Activated naive CD8-positive, alpha-beta T cell (primary cell): Measurements from ENCODE around the gene AOPEP.

Experiments
- H3K27ac Mint-ChIP-seq: one replicate; pipeline ENCODE4 v1.8.0; 2021; ENCODE audit warnings: mixed read lengths
- H3K27me3 Mint-ChIP-seq: one replicate; pipeline ENCODE4 v1.8.0; 2021; ENCODE audit warnings: mixed read lengths
- H3K36me3 Mint-ChIP-seq: one replicate; pipeline ENCODE4 v1.8.0; 2021; ENCODE audit warnings: mixed read lengths
- H3K4me1 Mint-ChIP-seq: one replicate; pipeline ENCODE4 v1.8.0; 2021; ENCODE audit warnings: low read depth, mixed read lengths
- H3K4me3 Mint-ChIP-seq: one replicate; pipeline ENCODE4 v1.8.0; 2021; ENCODE audit warnings: mild to moderate bottlenecking, mixed read lengths
- H3K9me3 Mint-ChIP-seq: one replicate; pipeline ENCODE4 v1.8.0; 2021; ENCODE audit warnings: low read depth, mixed read lengths

Gene AOPEP

GRCh38 chr9:94726495-94727191 lies at the start of gene AOPEP:
AOPEP (plus strand) TSS chr9:94726699; CDS start chr9:94759784, 33,085 bp downstream.
- Mint-ChIP-seq H3K9me3 (no peaks in the 10 kb centered on the region), H3K4me3 (peak within 1 kb of the TSS; percentile 97), H3K27me3 (no peaks in the 10 kb centered on the region), H3K27ac (peak within 1 kb of the TSS; percentile 93), H3K36me3 (no peaks in the 10 kb centered on the region), H3K4me1 (peaks cover 9% of the 10 kb centered on the region)

DNA sequence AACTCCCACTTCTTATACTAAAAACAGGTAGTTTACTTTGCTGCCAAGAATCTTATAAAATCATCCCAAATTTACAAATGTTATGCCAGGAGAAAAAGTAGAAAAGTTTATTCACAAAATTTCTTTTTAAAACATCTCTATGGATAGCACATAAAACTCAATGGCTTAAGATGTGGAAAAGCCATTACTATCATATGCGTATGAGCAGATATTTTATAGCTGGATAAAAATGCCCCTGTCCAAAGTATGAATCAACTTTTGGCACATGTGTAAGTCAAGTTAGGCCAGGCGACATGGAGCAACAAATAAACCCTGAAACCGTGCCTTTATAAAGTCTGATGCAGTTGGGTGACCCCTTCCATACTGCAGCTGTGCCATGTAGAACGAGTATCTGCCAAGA lies 48.6 kb upstream of the AOPEP start:
- H3K27me3 Mint-ChIP-seq = peaks cover 6% of the 10 kb centered on the region
- H3K4me1 Mint-ChIP-seq = no peaks in the 10 kb centered on the region
- H3K36me3 Mint-ChIP-seq = no peaks in the 10 kb centered on the region
- H3K4me3 Mint-ChIP-seq = no peak overlapping the region
- no peaks in the 10 kb centered on the region for H3K9me3 Mint-ChIP-seq
- no peak overlapping the region for H3K27ac Mint-ChIP-seq

GRCh38 chr9:94679587-94679986 lies 46.9 kb upstream of the AOPEP start:
- Mint-ChIP-seq H3K4me3 (no peak overlapping the region), H3K27ac (no peak overlapping the region)

DNA sequence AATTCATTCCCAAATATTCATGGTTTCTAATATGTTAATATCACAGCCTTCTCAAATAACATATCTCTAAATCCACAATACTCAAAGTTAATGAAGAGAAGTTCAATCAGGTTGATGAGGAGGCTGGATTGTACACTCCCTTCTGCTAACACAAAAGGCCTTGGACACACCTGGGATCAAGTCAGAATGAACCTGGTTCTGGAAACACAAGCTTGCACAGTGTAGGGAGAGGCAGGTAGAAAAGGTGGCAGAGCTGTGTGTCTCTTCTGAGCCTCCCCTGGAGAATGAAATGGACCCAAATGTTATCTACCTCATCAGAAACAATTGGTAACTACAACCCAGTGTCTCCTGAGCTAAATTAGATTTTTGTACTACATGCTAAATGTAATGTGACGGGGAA lies 46.5 kb upstream of the AOPEP start:
- Mint-ChIP-seq H3K27me3 (peaks cover 6% of the 10 kb centered on the region), H3K9me3 (no peaks in the 10 kb centered on the region), H3K4me3 (no peak overlapping the region), H3K27ac (no peak overlapping the region), H3K4me1 (no peaks in the 10 kb centered on the region), H3K36me3 (no peaks in the 10 kb centered on the region)

More at GRCh38 chr9:94679587-94679986, 46.9 kb upstream of the AOPEP start:
- Mint-ChIP-seq H3K27me3 (peaks cover 6% of the 10 kb centered on the region), H3K36me3 (no peaks in the 10 kb centered on the region), H3K9me3 (no peaks in the 10 kb centered on the region), H3K4me1 (no peaks in the 10 kb centered on the region)

- H3K27ac Mint-ChIP-seq = no peak overlapping the region
These were observed 45.9 kb upstream of the AOPEP start for GRCh38 chr9:94680621-94681020.

GRCh38 chr9:94681508-94681907 lies 45.0 kb upstream of the AOPEP start:
- no peaks in the 10 kb centered on the region for H3K36me3 Mint-ChIP-seq
- no peak overlapping the region for H3K4me3 Mint-ChIP-seq
- H3K27me3 Mint-ChIP-seq = peaks cover 6% of the 10 kb centered on the region

More at GRCh38 chr9:94680621-94681020, 45.9 kb upstream of the AOPEP start:
- no peak overlapping the region for H3K4me3 Mint-ChIP-seq
- no peaks in the 10 kb centered on the region for H3K9me3 Mint-ChIP-seq
- no peaks in the 10 kb centered on the region for H3K36me3 Mint-ChIP-seq
- no peaks in the 10 kb centered on the region for H3K4me1 Mint-ChIP-seq
- H3K27me3 Mint-ChIP-seq = peaks cover 6% of the 10 kb centered on the region

DNA sequence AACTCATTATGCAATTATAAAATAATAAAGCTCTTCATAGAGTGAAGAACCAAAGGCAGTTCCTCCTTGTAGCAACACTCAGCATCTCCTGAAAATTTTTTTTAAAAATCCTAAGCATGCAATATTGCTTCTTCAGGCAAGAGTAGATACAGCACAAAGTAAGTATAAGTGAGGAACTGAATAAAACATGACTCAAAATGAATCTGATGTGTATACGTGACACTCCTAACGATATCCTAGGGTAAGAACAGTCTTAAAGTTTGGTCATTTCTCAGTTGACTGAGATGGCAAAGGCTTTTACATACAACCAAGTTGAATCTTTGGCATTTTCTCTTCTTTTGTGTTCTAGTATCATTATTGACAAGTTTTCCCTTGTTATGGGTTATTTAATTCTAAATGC lies 41.1 kb upstream of the AOPEP start:
- Mint-ChIP-seq H3K4me3 (no peak overlapping the region), H3K27me3 (peaks cover 2% of the 10 kb centered on the region), H3K27ac (no peak overlapping the region), H3K9me3 (no peaks in the 10 kb centered on the region), H3K4me1 (no peaks in the 10 kb centered on the region), H3K36me3 (no peaks in the 10 kb centered on the region)

More at GRCh38 chr9:94681508-94681907, 45.0 kb upstream of the AOPEP start:
- H3K4me1 Mint-ChIP-seq = no peaks in the 10 kb centered on the region
- no peak overlapping the region for H3K27ac Mint-ChIP-seq
- no peaks in the 10 kb centered on the region for H3K9me3 Mint-ChIP-seq

DNA sequence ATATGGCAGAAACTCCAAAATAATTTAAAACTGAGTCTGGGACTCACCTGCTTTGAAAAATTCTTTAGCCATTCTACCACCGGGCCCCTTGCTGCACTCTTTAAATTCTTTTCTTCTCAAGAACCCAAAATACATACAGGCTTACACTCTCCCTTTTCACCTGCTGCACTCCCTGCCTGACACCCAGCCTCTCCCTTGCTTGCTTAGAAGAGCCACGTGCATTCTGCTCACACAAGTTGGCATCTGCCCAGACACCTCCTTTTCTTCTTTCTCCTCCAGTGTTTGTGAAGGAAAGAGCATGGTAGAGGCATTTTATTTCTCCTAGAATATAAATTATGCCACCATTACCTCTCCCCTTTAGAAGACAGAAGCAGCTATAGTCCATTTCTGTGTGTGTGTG lies 39.0 kb upstream of the AOPEP start:
- Mint-ChIP-seq H3K36me3 (no peaks in the 10 kb centered on the region), H3K27ac (no peak overlapping the region), H3K4me1 (no peaks in the 10 kb centered on the region), H3K4me3 (no peak overlapping the region), H3K27me3 (peaks cover 2% of the 10 kb centered on the region), H3K9me3 (no peaks in the 10 kb centered on the region)

DNA sequence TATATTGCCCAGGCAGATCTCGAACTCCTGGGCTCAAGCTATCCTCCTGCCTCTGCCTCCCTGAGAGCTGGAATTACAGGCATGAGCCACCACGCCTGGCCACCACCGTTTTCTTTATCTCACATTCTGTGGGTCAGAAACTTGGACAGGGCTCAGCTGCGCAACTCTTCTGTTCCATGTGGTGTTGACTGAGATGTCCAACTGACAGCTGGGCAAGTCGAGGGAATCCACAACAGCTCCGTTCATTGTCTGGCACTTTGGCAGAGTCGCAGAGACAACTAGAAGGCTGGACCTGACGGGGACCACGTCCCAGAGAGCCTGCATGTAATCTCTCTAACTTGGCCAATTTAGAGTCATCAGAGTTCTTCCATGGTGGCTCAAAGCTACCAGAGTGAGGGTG lies 36.2 kb upstream of the AOPEP start:
- no peaks in the 10 kb centered on the region for H3K36me3 Mint-ChIP-seq
- no peaks in the 10 kb centered on the region for H3K4me1 Mint-ChIP-seq
- peaks cover 2% of the 10 kb centered on the region for H3K27me3 Mint-ChIP-seq
- no peak overlapping the region for H3K27ac Mint-ChIP-seq
- no peaks in the 10 kb centered on the region for H3K9me3 Mint-ChIP-seq
- H3K4me3 Mint-ChIP-seq = no peak overlapping the region

DNA sequence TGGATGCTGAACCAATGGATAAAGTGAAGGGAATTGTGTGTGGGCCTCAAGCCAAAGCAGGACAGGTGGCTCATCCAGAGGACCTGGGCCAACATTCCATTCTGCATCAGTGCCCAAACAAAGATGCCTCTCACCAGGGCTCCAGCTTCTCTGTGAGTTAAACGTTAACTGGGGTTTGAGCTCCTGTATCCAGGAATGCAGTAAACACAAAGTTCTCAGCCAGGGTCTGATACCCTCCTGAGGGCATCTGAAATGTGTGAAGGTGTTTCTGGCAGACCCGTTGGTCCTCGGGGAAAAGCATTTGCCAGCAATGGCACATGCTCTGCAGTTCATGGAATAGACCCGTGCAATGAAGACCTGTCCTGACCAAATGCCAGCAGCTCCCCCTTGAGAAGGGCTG lies 33.9 kb upstream of the AOPEP start:
- Mint-ChIP-seq H3K4me1 (no peaks in the 10 kb centered on the region), H3K27ac (no peak overlapping the region), H3K27me3 (peaks cover 5% of the 10 kb centered on the region), H3K9me3 (no peaks in the 10 kb centered on the region), H3K4me3 (no peak overlapping the region), H3K36me3 (no peaks in the 10 kb centered on the region)

DNA sequence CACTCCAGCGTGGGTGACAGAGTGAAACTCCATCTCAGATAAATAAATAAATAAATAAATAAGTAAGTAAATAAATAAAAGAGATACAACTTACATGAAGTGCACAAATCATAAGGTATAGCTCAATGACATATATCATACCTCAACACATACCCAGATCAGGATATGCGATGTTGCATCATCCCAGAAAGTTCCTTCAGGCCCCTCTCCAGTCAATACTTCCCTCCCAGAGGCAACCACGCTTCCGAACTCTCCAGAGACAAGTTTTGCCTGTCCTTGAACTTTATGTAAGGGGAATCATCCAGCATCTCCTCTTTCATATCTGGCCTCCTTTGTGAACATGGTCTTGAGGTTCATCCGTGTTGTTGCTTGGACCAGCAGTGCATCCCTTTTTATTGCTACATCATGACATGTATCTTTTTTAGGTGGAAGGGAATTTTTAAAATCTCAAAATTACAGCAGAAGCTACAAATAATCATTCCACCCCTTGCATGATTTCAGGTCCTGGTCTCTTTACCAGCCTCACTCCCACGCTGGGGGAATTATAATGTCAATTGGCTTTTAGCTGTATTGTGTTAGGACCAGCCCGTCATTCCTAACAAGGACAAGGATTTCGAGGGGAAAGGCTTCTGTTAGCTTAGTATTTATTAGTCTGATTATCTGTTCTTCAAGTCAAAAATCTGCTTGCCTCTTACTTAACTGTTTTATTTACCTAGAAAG lies 32.9 kb upstream of the AOPEP start:
- Mint-ChIP-seq H3K27ac (no peak overlapping the region), H3K4me1 (no peaks in the 10 kb centered on the region), H3K36me3 (no peaks in the 10 kb centered on the region), H3K27me3 (peaks cover 5% of the 10 kb centered on the region), H3K9me3 (no peaks in the 10 kb centered on the region), H3K4me3 (no peak overlapping the region)

GRCh38 chr9:94696545-94696944 lies 30.0 kb upstream of the AOPEP start:
- Mint-ChIP-seq H3K36me3 (no peaks in the 10 kb centered on the region), H3K9me3 (no peaks in the 10 kb centered on the region), H3K27ac (no peak overlapping the region), H3K27me3 (peaks cover 5% of the 10 kb centered on the region), H3K4me3 (no peak overlapping the region), H3K4me1 (no peaks in the 10 kb centered on the region)

DNA sequence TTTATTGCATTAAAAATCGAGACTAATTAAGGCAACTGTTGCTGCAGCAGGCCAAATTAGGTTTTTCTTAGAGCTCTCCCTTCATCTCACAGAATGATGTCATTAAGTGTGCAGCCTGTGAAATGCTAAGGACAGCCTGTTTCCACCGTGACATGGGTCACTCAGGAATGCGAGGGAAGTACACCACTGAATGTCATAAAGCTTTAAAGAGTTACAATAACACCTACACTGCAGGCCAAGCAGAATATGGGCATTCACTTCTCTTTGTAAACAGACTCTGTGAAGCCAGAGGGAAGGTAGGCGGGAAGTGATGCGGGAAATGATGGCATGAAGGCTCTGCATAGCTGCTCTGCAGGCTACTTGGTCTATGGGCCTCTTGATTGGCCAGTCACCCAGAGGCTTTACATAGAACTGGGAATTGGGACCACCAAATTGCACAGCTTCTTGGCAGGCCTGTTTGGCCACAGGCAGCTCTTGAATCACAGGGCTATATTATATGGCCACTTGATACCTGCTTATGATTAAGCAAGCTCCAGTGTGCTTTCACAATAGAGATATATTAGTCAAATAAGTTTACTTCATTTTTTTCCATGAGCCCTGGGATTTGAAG lies 28.4 kb upstream of the AOPEP start:
- no peak overlapping the region for H3K4me3 Mint-ChIP-seq
- H3K36me3 Mint-ChIP-seq = no peaks in the 10 kb centered on the region
- no peaks in the 10 kb centered on the region for H3K4me1 Mint-ChIP-seq
- H3K9me3 Mint-ChIP-seq = no peaks in the 10 kb centered on the region
- no peak overlapping the region for H3K27ac Mint-ChIP-seq
- peaks cover 4% of the 10 kb centered on the region for H3K27me3 Mint-ChIP-seq

DNA sequence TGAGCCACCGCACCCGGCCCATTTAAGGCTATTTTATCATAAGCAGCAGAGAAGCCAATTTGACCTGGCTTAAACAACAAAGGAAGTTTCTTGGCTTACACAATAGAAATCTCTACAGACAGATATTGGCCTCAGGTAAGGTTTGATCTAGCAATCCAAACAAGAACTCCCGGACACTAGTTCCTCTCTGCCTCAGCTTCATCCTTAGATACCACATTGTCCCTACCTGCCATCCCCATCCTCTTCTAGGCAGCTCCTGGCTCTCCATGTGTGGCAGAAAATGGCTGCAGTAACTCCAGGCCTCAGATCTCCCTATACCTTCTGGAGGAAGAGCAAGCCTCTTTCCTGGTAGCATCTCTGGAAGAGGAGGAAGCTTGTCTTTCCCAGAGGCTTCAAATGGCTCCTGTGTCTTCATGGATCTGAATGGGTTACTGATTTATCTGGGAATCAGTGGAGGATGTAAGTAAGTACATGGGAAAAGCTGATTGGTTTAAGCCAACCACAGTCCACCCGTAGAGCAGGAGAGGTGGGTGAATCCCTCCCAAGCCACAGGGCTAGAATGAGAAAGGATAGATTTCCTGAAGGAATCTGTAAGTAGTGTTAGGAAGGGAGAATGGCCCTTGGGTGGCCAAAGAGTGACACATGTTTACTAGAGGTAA lies 26.7 kb upstream of the AOPEP start:
- H3K9me3 Mint-ChIP-seq = no peaks in the 10 kb centered on the region
- no peaks in the 10 kb centered on the region for H3K4me1 Mint-ChIP-seq
- peaks cover 5% of the 10 kb centered on the region for H3K27me3 Mint-ChIP-seq
- H3K4me3 Mint-ChIP-seq = no peak overlapping the region
- no peaks in the 10 kb centered on the region for H3K36me3 Mint-ChIP-seq
- no peak overlapping the region for H3K27ac Mint-ChIP-seq

GRCh38 chr9:94700445-94700844 lies 26.1 kb upstream of the AOPEP start:
- H3K27ac Mint-ChIP-seq = no peak overlapping the region
- H3K4me1 Mint-ChIP-seq = no peaks in the 10 kb centered on the region
- no peak overlapping the region for H3K4me3 Mint-ChIP-seq
- H3K9me3 Mint-ChIP-seq = no peaks in the 10 kb centered on the region
- H3K36me3 Mint-ChIP-seq = no peaks in the 10 kb centered on the region
- H3K27me3 Mint-ChIP-seq = peaks cover 5% of the 10 kb centered on the region
